Raji (cell line): Measurements from ENCODE around the gene SNED1.

Source experiments
- POLR2A ChIP-seq: IDR thresholded peaks from 2 replicates; pipeline ENCODE4 v1.6.1; 2011; ENCODE audit warnings: low read depth, low read length, control low read depth; ENCODE audit not compliant: insufficient read depth

Gene SNED1

GRCh38 chr2:240956935-240957655 lies 41.3 kb upstream of the SNED1 start:
- no peak for TF ChIP-seq POLR2A

- TF ChIP-seq POLR2A = no peak
These were observed 40.6 kb upstream of the SNED1 start for GRCh38 chr2:240957656-240958365.

GRCh38 chr2:240958366-240959213 lies 39.8 kb upstream of the SNED1 start:
- TF ChIP-seq POLR2A = no peak

- TF ChIP-seq POLR2A = no peak
These were observed 39.0 kb upstream of the SNED1 start for GRCh38 chr2:240959214-240959940.

GRCh38 chr2:240959941-240960308 lies 38.5 kb upstream of the SNED1 start:
- no peak for TF ChIP-seq POLR2A

GRCh38 chr2:240960309-240960970 lies 38.0 kb upstream of the SNED1 start:
- no peak for TF ChIP-seq POLR2A

- TF ChIP-seq POLR2A = no peak
These were observed 37.2 kb upstream of the SNED1 start for GRCh38 chr2:240960971-240961876.

- TF ChIP-seq POLR2A = no peak
These were observed 36.5 kb upstream of the SNED1 start for GRCh38 chr2:240961910-240962299.

GRCh38 chr2:240962300-240963064 lies 35.9 kb upstream of the SNED1 start:
- no peak for TF ChIP-seq POLR2A

GRCh38 chr2:240963065-240963867 lies 35.2 kb upstream of the SNED1 start:
- TF ChIP-seq POLR2A = no peak

GRCh38 chr2:240963868-240964703 lies 34.3 kb upstream of the SNED1 start:
- TF ChIP-seq POLR2A = no peak

GRCh38 chr2:240964704-240965295 lies 33.6 kb upstream of the SNED1 start:
- no peak for TF ChIP-seq POLR2A
